Measurements from ENCODE around the gene DNAH9.

DNAH9 gene

DNA sequence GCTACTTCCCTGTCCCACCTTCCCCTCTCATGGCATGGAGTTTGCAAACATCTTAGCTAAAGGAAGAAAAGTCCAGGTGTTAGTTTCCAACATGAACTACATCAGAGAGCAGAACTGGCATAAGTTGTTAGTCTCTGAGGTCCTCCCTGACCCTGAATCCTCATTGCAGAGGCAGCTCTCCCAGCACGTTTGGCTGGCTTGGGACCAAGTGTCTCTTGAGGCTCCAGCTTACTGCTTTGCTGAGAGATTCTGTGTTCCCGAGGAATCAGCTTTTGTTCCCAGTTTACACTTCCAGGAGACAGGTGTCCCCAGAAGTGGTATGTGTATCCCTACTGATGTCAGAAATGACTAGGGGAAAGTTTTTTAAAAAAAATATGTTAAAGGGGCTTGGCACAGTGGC is 14.7 kb downstream of the DNAH9 start:
- no peak for DNase-seq

DNA sequence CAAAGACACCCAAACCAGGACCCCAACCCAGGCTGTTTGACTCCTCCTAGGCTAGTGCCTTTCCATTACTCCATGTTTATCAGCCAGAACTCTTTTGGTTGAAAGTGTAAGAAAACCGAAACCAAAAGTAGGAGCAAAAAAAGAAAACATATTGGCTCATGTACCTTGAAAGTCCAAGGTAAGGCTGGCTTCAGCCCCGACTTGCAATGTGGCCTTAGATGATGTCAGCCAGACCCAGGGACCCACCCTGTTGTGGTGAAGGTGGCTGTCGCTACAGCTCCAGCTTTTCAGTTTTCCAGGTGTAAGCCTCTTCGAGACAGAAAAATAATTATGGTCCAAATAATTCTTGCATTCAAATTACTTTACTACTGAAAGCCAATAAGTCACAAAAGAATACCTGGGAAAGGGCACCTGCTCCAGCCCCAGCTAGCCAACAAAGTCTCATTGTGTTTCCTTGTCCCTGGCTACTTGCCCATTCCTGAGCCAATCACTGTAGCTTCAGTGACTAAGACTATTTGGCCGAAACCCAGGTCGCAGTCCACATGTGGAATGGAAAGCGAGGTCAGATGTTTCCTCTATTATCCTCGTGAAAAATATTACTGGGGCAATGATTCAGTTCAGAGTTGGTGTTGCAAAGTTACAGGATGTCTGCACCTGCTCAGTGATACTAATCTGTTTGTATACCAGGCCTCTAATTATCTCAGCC is 20.7 kb downstream of the DNAH9 start:
- no peak for DNase-seq

DNA sequence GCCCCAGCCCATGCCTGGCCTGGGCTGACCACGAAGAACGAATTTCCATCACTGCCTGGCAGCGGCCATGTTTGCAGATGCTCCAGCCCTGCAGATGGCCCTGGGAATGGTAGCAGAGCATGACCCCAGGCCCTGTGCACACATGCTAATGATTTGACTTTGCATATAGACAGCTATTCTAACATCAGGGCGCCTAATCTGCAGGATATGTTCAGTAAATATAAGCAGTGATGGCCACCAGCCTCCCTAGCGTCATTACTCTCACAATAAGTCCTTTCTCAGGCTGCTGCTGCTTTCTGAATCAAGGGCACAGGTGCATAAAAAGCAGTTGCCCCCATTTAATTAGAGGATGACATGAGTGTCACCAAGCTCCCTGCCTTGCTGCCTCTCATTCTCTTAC is 24.2 kb downstream of the DNAH9 start:
- DNase-seq = no peak

DNA sequence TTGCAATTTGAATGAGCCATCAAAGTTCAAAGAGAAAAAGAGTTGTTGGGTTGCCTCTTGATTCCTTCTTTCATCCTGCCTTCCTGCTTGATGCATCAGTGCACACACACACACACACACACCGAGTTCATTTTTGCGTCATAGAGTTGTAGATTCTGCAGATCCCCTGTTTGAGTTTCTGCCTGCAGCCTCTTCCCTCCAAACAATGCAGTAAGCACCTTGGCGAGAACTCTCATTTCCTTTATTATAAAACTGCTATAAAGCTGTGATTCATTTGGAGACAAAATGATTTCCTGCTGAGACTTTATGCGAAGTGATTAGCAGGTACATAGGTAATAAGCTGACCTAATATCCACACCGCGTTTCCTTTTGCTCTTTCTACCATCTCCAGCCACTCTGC is 26.7 kb downstream of the DNAH9 start:
- DNase-seq = no peak

DNA sequence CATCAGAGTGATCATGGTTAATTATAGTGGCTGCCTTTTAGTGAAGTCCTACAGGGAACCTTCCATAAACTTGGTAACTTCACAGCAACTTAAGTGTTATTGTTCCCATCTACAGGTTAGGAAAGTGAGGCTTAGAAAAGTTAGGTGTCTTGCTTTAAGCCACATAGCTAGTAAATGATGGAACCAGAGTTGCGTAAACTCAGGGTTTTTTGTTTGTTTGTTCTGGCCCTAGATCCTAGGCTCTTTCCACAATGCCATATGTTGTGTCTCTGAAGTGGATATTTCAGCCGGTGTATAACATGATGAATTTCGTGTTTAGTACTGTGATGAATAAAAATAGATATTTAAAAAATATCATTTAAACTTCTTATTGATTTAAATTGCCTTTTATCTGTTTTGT is 27.6 kb downstream of the DNAH9 start:
- no peak for DNase-seq

DNA sequence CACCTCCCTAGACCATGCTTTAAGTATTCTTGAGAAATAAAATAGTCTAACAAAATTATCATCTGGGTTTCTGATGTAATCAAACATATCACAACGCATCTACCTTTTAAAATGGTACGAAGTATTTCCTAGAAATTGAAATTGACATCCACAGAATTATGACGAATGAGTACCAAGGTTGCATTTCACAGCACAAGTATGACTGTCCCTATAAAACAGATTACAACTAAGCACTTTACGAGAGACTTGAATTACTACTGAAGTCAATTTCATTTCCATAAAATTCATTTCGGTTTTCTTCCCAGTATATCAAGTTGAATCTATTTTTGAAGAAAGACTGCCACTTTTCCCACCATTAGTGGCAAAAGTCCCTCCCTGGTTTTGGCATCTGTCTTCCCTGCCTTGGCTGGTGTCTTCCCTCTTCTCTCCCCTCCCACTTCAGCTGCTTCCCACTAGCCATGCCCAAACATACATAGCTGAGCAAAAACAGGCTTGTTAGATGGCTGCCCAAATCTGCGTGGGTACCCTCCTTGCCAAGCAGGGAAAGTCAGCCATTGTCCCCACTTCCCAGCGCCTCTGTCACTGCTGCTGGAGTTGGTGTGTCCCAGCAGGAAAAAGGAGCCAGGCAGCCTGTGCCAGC is 29.2 kb downstream of the DNAH9 start:
- no peak for DNase-seq

DNA sequence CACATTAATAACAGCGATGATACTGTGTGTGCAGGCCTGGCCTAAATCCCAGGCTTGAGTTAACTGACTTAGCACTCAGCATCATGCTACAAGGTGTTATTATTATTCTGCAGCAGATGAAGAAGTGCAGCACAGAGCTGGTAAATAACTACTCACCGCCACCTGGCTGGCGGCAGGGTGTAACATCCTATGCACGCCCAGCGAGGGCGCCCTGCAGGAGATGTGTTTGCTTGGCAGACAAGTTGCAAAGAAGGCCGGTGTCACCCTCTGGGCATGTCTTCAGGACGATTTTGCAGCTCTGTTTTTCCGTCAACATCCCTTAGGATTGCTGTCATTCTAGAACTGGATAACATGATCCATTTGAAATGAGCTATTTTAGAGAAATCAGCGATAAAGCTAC is 30.1 kb downstream of the DNAH9 start:
- no peak for DNase-seq

DNA sequence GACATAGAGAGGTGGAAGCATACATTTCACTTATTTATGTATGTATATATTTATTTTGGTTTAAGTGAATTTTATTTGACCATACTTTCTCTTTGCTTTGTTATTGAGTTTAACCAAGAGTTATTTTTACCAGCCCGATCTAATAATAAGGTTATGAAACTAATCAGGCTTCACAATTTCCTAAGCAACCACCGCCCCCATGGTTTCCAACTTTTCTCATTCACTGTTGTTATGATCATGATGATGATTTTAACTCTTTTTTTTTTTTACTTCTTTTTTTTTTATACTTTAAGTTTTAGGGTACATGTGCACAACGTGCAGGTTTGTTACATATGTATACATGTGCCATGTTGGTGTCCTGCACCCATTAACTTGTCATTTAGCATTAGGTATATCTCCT is 30.6 kb downstream of the DNAH9 start:
- DNase-seq = no peak

DNA sequence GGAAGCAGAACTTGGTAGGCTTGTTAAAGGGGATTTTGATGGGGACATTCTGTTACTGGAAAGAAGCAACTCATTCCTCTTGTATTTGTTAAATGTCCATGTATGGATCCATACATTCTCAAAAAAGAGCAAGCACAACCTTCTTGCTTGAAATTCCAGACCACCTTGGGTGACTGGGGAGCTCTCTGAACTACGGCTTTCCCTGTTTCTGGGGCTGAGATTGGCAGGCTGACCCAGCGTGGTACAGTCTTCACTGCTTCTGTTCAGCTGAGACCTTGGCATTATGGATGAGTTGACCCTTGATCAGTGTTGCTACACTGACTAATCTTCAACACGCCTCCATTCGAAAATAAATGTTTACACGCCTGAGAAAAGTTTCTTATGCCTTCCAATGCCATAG is 38.5 kb downstream of the DNAH9 start:
- no peak for DNase-seq

DNA sequence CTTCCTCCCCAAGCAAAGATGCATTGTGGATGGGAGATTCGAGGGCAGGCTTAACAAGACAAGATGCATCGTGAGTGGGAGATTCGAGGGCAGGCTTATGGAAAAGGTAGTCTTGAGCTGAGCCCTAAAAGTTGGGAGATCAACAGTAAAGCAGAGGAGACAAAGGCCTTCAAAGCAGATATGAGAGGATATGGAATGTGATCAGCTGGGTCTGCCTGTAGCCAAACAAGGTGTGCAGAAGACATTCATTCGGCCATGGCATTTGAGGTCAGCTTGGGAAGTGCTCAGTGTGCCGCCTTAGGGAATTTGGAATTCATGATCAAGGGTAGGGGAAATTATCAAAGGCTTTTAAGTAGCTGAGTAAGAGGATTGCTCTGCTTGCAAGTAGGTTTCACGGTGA is 39.5 kb downstream of the DNAH9 start:
- DNase-seq = no peak

DNA sequence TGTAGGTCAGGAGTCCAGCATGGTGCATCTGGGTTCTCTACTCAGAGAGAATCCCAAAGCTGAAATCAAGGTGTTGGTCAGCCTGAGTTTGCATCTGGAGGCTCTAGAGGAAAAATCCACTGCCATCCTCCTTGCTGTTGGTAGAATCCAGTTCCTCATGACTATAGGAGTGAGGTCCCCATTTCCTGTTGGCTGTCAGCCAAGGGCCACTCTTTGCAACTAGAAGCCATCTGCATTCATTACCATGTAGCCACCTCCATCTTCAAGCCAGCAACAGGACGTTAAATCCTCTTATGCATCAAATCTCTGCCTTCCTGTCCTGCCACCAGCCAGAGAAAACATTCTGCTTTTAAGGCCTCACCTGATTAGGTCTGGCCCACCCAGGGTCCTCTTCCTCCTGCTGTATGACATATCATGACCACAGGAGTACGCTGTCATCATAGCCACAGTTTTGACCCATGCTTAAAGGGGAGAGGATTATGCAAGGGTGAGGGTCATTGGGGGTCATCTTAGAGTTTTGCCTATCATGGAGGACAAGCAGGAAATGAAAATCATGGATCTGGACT is 40.5 kb downstream of the DNAH9 start:
- no peak for DNase-seq

DNA sequence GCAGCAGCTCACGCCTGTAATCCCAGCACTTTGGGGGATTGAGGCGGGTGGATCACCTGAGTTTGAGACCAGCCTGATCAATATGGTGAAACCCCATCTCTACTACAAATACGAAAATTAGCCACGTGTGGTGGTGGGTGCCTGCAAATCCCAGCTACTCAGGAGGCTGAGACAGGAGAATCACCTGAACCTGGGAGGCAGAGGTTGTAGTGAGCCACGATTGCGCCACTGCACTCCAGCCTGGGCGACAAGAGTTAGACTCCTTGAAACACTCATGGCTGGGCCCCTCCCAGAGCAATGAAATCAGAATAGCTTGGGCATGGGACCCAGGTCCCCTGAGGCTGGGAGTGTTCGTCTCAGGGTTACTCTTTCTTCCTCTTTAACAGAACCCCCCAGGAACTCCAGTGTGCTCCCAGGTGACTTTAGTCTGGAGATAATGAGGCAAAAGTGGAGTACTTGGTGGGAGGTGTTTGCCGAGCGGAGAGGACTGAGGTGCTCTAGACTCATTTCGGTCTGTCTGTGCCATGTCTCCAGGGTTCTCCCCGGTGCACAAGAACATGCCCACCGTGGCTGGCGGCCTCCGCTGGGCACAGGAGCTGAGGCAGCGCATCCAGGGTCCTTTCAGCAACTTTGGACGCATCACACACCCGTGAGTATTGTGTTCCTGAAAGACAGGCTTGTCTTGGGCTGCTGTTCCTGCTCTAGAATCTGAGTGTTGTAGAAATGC is 41.6 kb downstream of the DNAH9 start:
- DNase-seq = no peak

DNA sequence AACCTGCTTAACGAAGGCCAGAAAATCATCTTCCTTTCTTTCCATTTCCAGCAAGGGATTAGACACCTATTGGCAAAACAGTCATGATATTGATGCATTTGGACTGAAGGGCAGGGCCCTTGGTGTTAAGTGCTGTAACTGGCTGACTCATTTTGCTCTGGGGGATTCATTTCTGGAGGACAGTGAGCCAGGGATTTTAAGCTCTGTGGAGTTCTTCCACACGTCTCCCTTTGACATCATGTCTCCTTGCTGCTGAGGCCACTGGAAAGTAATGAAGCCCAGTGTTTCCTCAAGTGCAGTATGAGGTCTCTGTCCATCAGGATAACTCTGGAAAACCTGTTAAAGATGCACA is 42.2 kb downstream of the DNAH9 start:
- no peak for DNase-seq

DNA sequence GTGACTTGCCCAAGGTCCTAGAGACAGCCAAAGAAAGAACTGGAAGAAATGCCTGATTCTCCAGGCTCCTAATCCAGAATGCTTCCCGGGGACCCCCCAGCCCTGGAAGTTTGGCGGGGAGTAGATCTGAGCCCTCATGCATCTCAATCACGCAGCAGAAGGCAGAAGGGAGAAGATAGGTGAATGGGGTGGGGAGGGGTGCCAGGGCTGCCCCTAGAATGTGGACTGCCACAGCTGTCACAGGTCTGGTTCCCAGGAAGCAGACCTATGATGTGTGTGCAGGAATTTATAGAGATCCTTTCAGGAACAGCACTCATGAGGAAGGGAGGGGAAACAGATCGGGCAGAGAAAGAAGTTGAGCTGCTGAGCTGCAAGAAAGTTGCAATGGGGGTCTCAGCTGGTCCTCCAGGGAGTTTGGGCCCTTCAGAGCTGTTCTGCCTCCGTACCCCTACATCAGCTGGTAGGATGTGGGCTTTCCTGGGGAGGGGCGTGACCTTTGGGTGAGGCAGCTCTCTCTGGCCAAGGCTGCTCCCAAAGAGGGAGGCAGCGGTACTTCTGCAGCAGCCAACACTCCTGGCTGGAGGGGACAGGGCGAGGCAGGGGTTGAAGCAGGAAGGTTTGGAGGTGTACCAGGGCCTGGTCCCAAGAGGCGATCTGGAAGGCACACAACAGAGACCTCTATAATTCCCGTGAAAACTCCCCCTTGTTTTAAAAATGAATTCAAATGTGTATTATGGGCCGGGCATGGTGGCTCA is 43.4 kb downstream of the DNAH9 start:
- no peak for DNase-seq

DNA sequence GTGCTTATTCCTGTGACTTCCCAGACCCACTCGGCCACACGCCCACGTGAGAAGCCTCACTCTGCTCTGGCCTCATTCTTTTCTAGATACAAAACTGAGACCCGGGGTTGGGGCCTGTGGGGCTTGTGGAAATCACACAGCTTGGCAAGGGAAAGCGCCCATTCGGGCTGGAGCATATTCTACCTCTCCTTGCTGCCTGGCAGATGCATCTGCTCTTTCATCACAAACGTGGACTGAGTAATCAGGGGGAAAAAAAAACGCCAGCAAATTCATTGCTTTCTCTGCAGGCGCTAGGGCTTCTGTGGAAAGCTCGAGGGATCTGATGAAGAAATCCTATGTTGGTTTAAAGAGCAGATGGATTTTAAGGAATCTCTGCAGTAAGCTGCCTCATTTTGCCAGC is 44.4 kb downstream of the DNAH9 start:
- DNase-seq = no peak

DNA sequence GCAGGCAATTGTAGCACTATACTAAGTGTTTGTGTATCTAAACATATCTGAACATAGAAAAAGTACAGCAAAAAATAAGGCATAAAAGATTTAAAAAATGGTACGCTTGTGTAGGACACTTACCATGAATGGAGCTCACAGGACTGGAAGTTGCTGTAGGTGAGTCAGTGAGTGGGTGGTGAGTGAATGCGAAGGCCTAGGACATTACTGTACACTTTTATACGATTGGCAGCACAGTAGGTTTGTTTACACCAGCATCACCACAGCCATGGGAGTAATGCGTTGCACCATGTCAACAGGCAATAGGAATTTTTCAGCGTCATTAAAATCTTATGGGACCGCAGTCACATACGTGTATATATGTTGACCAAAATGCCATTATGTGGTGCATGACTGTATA is 45.6 kb downstream of the DNAH9 start:
- DNase-seq = no peak

DNA sequence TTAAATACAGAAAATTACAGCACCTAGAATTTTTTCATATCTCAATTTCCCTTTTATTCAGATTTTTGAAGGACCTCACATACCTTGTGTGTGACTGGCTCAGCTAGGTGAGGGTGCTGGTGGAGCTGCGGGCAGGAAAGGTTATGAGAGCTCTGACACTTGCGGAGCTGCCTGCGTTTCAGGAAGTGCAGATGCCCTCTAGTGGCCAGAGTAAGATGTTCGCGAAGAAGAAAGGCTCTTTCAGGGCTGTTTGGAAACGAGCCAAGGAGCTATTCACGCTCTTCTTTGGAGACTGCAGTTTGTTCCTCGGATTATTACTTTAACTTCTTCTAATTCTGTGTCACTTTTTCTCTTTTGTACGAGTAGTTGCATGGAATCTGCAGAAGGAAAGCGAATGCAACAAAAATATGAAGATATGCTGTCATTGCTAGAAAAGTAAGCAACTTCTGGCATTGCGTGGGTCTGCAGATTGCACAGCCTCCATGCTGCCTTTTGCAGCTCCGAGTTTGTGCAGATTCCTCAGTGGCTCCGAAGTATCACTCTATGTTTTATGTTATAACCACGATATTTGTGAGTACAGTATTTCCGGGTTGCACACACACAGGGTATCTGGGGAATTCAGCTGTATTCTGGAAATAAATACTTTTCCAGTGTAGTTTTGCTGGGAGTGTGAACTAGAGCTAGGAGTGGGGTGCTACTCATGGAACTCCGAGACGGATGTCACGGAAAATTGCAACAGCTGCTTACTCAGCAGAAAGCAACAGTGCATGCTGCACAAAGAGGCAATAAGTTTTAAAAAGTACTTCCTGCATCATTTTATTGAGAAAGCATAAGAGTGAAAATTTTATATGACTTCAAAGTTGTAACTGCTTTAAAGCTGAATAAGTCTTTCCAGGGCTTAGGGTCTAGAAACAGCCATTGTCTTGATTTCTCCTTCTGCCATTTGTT is 46.3 kb downstream of the DNAH9 start:
- DNase-seq = peak; percentile 43

DNA sequence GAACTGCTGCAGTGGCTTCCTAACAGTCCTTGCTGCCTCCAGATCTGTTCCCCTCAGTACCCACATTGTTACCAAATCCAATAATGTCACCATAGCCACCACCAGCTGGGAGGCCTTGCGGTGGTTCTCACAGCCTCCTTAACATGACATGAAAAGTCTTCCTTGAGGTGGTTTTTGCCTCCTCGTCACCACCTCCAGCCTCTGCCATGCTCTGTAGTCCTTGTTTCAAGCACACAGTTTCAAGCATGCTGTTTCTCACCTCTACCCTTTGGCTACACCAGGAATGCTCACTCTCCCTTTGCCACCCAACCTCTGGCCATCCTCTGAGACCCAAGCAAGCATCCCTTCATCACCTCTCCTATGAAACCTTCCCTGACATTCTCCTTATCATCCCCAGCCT is 47.2 kb downstream of the DNAH9 start:
- no peak for DNase-seq

DNA sequence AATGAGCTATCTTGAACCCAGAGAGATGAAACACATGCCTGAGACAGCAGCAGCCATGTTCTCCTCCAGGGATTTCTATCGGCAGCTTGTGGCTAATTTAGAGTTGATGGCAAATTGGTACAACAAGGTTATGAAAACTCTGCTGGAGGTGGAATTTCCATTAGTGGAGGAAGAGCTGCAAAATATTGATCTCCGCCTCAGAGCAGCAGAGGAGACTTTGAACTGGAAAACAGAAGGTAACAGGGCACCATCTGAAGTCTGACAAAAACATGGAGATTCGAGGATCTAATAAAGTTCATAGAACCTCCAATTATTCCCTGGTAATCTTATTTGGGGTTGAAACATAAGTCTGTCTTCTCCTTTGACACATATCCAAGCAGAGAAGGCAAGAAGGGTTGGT is 52.8 kb downstream of the DNAH9 start:
- no peak for DNase-seq

DNA sequence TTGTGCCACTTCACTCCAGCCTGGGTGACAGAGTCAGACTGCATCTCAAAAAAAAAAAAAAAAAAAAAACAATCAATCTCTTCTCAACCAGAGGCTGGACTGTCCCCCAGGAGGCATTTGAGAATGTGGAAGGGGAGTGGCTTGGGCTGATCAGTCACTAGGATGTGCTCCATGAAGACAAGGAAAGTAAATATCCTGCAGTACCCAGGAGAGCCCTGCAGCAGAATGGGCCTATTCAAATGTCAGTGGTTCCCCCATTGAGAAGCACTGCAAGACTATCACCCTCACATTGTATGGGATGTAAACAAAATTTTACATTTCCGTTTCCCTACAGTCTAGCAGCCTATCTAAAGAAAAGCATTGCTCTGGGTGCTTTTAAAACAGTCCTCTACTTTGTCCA is 70.3 kb downstream of the DNAH9 start:
- no peak for DNase-seq

DNA sequence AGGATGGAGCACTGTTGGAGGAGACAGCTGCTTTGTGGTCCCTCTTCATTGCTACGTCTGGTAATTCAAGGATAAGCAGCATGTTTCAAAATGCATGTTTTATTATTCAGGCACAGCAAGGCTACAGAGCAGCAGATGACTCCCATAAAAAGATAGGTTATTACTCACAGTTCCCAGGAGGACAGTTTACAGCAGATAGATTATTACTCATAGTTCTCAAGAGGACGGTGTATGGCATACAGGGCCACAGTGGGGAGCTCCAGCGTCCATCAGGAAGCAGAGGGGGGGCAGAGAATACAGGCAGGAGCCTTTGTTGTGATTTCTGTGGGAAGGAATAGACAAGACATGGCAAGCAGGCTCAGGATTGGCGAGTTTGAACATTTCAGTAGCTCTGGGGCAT is 72.9 kb downstream of the DNAH9 start:
- DNase-seq = no peak

DNA sequence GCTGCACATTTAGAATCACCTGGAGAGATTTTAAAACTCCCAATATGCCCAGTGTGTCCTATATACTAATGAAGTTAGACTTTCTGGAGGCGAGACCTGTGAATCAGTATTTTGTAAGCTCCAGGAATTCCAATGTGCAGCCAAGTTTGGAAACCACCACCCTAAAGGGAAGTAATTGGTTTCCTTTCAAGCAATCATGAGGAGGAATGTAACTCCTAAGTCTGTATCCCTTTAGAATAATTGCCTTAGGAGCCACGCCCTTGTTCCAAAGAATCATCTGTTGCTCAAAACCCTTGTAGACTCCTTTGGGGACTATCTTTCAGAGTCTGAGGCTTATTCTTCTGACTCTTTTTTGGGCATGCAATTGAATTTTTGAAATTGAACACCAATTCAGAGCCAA is 84.4 kb downstream of the DNAH9 start:
- DNase-seq = no peak
